HepG2 (cell line): ENCODE results near the gene CNOT6. TPM values are rescaled to one million over a fixed set of nuclear protein-coding genes. Genes with fewer than 3 reads are reported as not detected.

ENCODE experiments used
- ATAC-seq: fragments of 200-7000 bp; cut with Tn5 transposase; 3 replicates; pipeline ENCODE4 v1.9.1; 2020; ENCODE audit warnings: mild to moderate bottlenecking, moderate library complexity
- BruUV-seq: library from RNA; stranded (reverse); fragments of 400-500 nt; replicated peaks from 2 replicates; lab custom pipeline; 2021; lab: Mats Ljungman, UMichigan
- CTCF ChIA-PET: fragments of 300-600 bp; formaldehyde crosslinking; extraction: SDS; loops from one replicate; lab custom pipeline; 2021; ENCODE audit warnings: low total read pairs, inconsistent platforms, low intra/inter-chr PET ratio; lab: Yijun Ruan, JAX
- POLR2A ChIA-PET: fragments of 350-600 bp; sonication (Branson Sonifier 250); formaldehyde crosslinking; loops from one replicate; lab custom pipeline; 2020; ENCODE audit warnings: antibody characterized with exemption, inconsistent platforms; lab: Yijun Ruan, JAX
- DNase-seq: peaks from one replicate; pipeline ENCODE4 v3.0.0-alpha.2; 2015; ENCODE audit warnings: low spot score
- FAIRE-seq: peaks from 3 replicates; lab custom pipeline; 2011; peaks lifted over from hg19 to GRCh38; lab: Jason Lieb, UNC
- H2AFZ ChIP-seq: one replicate; pipeline ENCODE4 v1.6.1; 2011; ENCODE audit warnings: low read length, inconsistent platforms
- H3K27ac ChIP-seq: fragments of 300-600 bp; 3 replicates; pipeline ENCODE4 v1.8.0; 2011; ENCODE audit warnings: mixed run types, mild to moderate bottlenecking, mixed read lengths, low read length, inconsistent platforms; ENCODE audit not compliant: insufficient read depth; ENCODE audit errors: extremely low read length
- H3K27me3 ChIP-seq, 2 experiments: fragments of 200-600 bp in 1 of 2; 2 replicates in 1 of 2; 3 replicates in 1 of 2; pipeline versions ENCODE4 v1.6.0 to v1.8.0; 2011; ENCODE audit warnings: low read length in 2 of 2, mild to moderate bottlenecking in 2 of 2, moderate library complexity in 2 of 2, inconsistent platforms in 1 of 2; ENCODE audit not compliant: insufficient read depth in 2 of 2, control insufficient read depth in 1 of 2
- H3K36me3 ChIP-seq, 2 experiments: fragments of 200-600 bp in 1 of 2; replicated peaks in 1 of 2; 2 replicates in 1 of 2; 3 replicates in 1 of 2; pipeline versions ENCODE4 v1.5.1 to v1.8.0; 2011; ENCODE audit warnings: low read length in 2 of 2, inconsistent platforms in 1 of 2; ENCODE audit not compliant: insufficient read depth in 2 of 2, control insufficient read depth in 1 of 2
- H3K4me1 ChIP-seq: 2 replicates; pipeline ENCODE4 v1.5.1; 2012; ENCODE audit warnings: low read length, inconsistent platforms; ENCODE audit not compliant: insufficient read depth
- H3K4me2 ChIP-seq: 2 replicates; pipeline ENCODE4 v1.6.0; 2011; ENCODE audit warnings: low read depth, low read length, inconsistent platforms
- H3K4me3 ChIP-seq, 3 experiments: fragments of 200-600 bp in 1 of 3; sonication (generic), shearing (Covaris generic) in 1 of 3; replicated peaks in 1 of 3; 2 replicates each; pipeline ENCODE4 v1.5.1; 2011 to 2016; ENCODE audit warnings: low read length in 3 of 3, inconsistent platforms in 2 of 3, low read depth in 2 of 3, mild to moderate bottlenecking in 2 of 3, control low read depth in 1 of 3, mixed read lengths in 1 of 3; ENCODE audit not compliant: insufficient read depth in 1 of 3
- H3K79me2 ChIP-seq: one replicate; pipeline ENCODE4 v1.6.1; 2011; ENCODE audit warnings: low read length, inconsistent platforms; ENCODE audit not compliant: insufficient read depth
- H3K9ac ChIP-seq: 2 replicates; pipeline ENCODE4 v1.6.0; 2011; ENCODE audit warnings: mild to moderate bottlenecking, low read depth, low read length, inconsistent platforms; ENCODE audit not compliant: insufficient read depth
- H3K9me3 ChIP-seq: 2 replicates; pipeline ENCODE4 v1.5.1; 2012; ENCODE audit warnings: mild to moderate bottlenecking, low read length
- H4K20me1 ChIP-seq: 2 replicates; pipeline ENCODE4 v1.6.0; 2011; ENCODE audit warnings: inconsistent platforms, mild to moderate bottlenecking, low read length, moderate library complexity; ENCODE audit not compliant: insufficient read depth
- ARNT ChIP-seq: fragments of 450-650 bp; IDR thresholded peaks from 2 replicates; pipeline ENCODE4 v1.6.1; 2017
- ELK4 ChIP-seq: sonication (generic); formaldehyde crosslinking; IDR thresholded peaks from 2 replicates; pipeline ENCODE4 v1.9.0; 2021; ENCODE audit warnings: missing genetic modification reagents, borderline replicate concordance
- HMGA1 ChIP-seq: sonication (generic); formaldehyde crosslinking; conservative IDR thresholded peaks from 2 replicates; pipeline ENCODE4 v1.4.0; 2020; ENCODE audit warnings: missing genetic modification reagents
- MIER3 ChIP-seq: IDR thresholded peaks from 2 replicates; pipeline ENCODE4 v1.6.1; 2016; ENCODE audit warnings: missing compliant biosample characterization, borderline replicate concordance
- MXD4 ChIP-seq: IDR thresholded peaks from 2 replicates; pipeline ENCODE4 v1.6.1; 2016; ENCODE audit warnings: mild to moderate bottlenecking, missing biosample characterization, missing genetic modification reagents
- NCOR1 ChIP-seq: fragments of 200-600 bp; sonication (generic); IDR thresholded peaks from 2 replicates; pipeline ENCODE4 v1.7.0; 2017; ENCODE audit warnings: antibody characterized with exemption, low read length, borderline replicate concordance
- NR2F2 ChIP-seq: IDR thresholded peaks from 2 replicates; pipeline ENCODE4 v1.6.1; 2012; ENCODE audit warnings: low read depth, inconsistent platforms, borderline replicate concordance
- SRF ChIP-seq: IDR thresholded peaks from 2 replicates; pipeline ENCODE4 v1.6.1; 2011; ENCODE audit warnings: mild to moderate bottlenecking, low read depth, low read length, moderate library complexity
- SRSF1 ChIP-seq: fragments of 200-400 bp; formaldehyde crosslinking; optimal IDR thresholded peaks from 2 replicates; pipeline ENCODE3; 2017; ENCODE audit warnings: mild to moderate bottlenecking, low read depth, low read length, moderate library complexity
- ZBTB34 ChIP-seq: sonication (generic); formaldehyde crosslinking; IDR thresholded peaks from 2 replicates; pipeline ENCODE4 v1.8.0; 2022; ENCODE audit warnings: mild to moderate bottlenecking, missing genetic modification reagents
- ZMAT3 ChIP-seq: sonication (generic); formaldehyde crosslinking; conservative IDR thresholded peaks from 2 replicates; pipeline ENCODE4 v1.7.0; 2021; ENCODE audit warnings: missing genetic modification reagents
- ZNF260 ChIP-seq: sonication (generic); formaldehyde crosslinking; IDR thresholded peaks from 2 replicates; pipeline ENCODE4 v1.4.0; 2020; ENCODE audit warnings: missing genetic modification reagents, low read depth, mild to moderate bottlenecking, borderline replicate concordance
- WGBS: methylation state at CpG from one replicate; pipeline ENCODE4 v1.1.6; 2017; ENCODE audit warnings: low lambda C conversion rate; 5-methylcytosine and 5-hydroxymethylcytosine counted together
- in situ Hi-C: cut with HindIII; loops from 2 replicates; pipeline ENCODE4 v1.10.0; 2017; ENCODE audit warnings: low pct_unique_long_range_greater_than_20kb; ENCODE audit not compliant: extremely low pct_ligation_motif_present
- intact Hi-C: fragments of 100-400 bp; cut with micrococcal nuclease; formaldehyde crosslinking; loops from one replicate; pipeline ENCODE4 v1.10.0; 2022; ENCODE audit not compliant: unreplicated experiment
- polyA plus RNA-seq, 8 experiments: library from polyadenylated mRNA; depleted of rRNA in 3 of 8; stranded (reverse) in 7 of 8; unstranded in 1 of 8; fragments of >200 nt; fragmentation: Illumina TruSeq in 4 of 8; extraction: Trizol in 4 of 8; gene quantifications; 2 replicates each; pipeline versions ENCODE4 v1.2.1 to v1.2.3, GENCODE V29; 2011 to 2016; ENCODE audit warnings: low read depth in 4 of 8, missing spikeins in 1 of 8, mixed read lengths in 1 of 8; ENCODE audit not compliant: insufficient read depth in 1 of 8
- total RNA-seq, 5 experiments: library from RNA; depleted of rRNA; stranded (reverse); fragments of >200 nt; fragmentation: Illumina TruSeq; extraction: Trizol; gene quantifications; 2 replicates each; pipeline ENCODE4 v1.2.3, GENCODE V29; 2016; ENCODE audit warnings: low read depth in 1 of 5
- TF ChIP-seq, protein P1 (sequence below): conservative IDR thresholded peaks from 2 replicates; pipeline ENCODE4 v1.6.1; 2018; ENCODE audit warnings: missing genetic modification reagents
- TF ChIP-seq, protein P2 (sequence below): sonication (generic); formaldehyde crosslinking; IDR thresholded peaks from 2 replicates; pipeline ENCODE4 v1.9.0; 2021; ENCODE audit warnings: mild to moderate bottlenecking, missing genetic modification reagents

The CNOT6 gene
- total and polyA plus RNA-seq, 2 of the 13 experiments (the other 11 are each of a cell fraction or from before 2014, with no cell fraction given): 8.8 to 9.1 TPM

DNA sequence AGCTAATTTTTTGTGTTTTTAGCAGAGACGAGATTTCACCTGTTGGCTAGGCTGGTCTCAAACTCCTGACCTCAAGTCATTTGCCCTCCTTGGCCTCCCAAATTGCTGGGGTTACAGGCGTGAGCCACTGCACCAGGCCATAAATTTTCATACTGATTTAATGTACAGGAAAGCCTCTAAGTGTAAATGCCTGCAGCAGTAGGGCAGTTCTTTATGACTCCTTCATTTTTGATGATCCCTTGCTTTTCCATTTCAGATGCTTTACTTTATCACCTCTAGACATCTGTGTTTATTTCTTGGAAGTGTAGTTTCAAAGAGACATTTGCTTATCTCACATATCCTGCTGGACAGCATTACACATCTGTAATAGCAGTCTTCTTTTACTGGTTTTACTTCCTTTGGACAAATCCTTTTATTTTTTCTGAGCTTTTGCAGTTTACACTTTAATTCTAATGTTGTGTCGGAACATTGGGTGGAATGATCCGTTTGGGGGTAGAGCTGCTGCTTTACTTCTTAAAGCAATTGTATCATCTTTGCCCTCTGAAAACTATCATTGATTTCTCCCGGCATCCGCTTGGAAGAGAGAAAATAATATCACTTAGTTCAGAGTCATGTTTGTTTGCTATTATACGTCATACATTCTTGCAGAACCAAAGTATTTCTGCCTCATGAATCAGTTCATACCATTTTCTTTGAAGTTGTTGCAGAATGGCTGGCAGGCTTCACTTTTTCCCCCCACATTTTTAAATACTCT, 61.2 kb downstream of the CNOT6 start:
- H3K79me2 ChIP-seq: peaks cover 5% of the 10 kb centered on the region
- FAIRE-seq (no peak), ATAC-seq (no peak), DNase-seq (no peak)
- no peak overlapping the region for H2AFZ ChIP-seq
- intact Hi-C loops (no loop called here), in situ Hi-C loops (no loop called here)
- no peak overlapping the region for H3K4me3 ChIP-seq
- WGBS: 94% methylated on average over 7 of the region's 7 CpGs
- H3K27me3 ChIP-seq: no peaks in the 10 kb centered on the region
- BruUV-seq: no TSS peak
- H3K4me2 ChIP-seq: no peak overlapping the region
- H3K4me1 ChIP-seq: no peaks in the 10 kb centered on the region
- ChIA-PET POLR2A (no interaction called here), CTCF (no interaction called here)
- no peak overlapping the region for H3K9ac ChIP-seq
- H4K20me1 ChIP-seq: no peaks in the 10 kb centered on the region
- no peak overlapping the region for H3K27ac ChIP-seq
- H3K36me3 ChIP-seq: peaks cover 9 to 55% of the 10 kb centered on the region in 2 experiments
- H3K9me3 ChIP-seq: no peaks in the 10 kb centered on the region
- no peak for TF ChIP-seq ZMAT3 (CRISPR knock-in tag)
- TF ChIP-seq NCOR1: no peak
- TF ChIP-seq SRSF1: no peak
- TF ChIP-seq MIER3 (CRISPR knock-in tag): no peak
- TF ChIP-seq SRF: no peak
- TF ChIP-seq ZBTB34 (CRISPR knock-in tag): no peak
- TF ChIP-seq, protein P1, sequence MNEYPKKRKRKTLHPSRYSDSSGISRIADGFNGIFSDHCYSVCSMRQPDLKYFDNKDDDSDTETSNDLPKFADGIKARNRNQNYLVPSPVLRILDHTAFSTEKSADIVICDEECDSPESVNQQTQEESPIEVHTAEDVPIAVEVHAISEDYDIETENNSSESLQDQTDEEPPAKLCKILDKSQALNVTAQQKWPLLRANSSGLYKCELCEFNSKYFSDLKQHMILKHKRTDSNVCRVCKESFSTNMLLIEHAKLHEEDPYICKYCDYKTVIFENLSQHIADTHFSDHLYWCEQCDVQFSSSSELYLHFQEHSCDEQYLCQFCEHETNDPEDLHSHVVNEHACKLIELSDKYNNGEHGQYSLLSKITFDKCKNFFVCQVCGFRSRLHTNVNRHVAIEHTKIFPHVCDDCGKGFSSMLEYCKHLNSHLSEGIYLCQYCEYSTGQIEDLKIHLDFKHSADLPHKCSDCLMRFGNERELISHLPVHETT (CRISPR knock-in tag): no peak
- no peak for TF ChIP-seq ZNF260 (CRISPR knock-in tag)
- TF ChIP-seq HMGA1 (CRISPR knock-in tag): no peak
- no peak for TF ChIP-seq ARNT
- TF ChIP-seq, protein P2, sequence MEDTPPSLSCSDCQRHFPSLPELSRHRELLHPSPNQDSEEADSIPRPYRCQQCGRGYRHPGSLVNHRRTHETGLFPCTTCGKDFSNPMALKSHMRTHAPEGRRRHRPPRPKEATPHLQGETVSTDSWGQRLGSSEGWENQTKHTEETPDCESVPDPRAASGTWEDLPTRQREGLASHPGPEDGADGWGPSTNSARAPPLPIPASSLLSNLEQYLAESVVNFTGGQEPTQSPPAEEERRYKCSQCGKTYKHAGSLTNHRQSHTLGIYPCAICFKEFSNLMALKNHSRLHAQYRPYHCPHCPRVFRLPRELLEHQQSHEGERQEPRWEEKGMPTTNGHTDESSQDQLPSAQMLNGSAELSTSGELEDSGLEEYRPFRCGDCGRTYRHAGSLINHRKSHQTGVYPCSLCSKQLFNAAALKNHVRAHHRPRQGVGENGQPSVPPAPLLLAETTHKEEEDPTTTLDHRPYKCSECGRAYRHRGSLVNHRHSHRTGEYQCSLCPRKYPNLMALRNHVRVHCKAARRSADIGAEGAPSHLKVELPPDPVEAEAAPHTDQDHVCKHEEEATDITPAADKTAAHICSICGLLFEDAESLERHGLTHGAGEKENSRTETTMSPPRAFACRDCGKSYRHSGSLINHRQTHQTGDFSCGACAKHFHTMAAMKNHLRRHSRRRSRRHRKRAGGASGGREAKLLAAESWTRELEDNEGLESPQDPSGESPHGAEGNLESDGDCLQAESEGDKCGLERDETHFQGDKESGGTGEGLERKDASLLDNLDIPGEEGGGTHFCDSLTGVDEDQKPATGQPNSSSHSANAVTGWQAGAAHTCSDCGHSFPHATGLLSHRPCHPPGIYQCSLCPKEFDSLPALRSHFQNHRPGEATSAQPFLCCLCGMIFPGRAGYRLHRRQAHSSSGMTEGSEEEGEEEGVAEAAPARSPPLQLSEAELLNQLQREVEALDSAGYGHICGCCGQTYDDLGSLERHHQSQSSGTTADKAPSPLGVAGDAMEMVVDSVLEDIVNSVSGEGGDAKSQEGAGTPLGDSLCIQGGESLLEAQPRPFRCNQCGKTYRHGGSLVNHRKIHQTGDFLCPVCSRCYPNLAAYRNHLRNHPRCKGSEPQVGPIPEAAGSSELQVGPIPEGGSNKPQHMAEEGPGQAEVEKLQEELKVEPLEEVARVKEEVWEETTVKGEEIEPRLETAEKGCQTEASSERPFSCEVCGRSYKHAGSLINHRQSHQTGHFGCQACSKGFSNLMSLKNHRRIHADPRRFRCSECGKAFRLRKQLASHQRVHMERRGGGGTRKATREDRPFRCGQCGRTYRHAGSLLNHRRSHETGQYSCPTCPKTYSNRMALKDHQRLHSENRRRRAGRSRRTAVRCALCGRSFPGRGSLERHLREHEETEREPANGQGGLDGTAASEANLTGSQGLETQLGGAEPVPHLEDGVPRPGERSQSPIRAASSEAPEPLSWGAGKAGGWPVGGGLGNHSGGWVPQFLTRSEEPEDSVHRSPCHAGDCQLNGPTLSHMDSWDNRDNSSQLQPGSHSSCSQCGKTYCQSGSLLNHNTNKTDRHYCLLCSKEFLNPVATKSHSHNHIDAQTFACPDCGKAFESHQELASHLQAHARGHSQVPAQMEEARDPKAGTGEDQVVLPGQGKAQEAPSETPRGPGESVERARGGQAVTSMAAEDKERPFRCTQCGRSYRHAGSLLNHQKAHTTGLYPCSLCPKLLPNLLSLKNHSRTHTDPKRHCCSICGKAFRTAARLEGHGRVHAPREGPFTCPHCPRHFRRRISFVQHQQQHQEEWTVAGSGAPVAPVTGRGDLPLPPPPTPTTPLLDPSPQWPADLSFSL (CRISPR knock-in tag): no peak
- no peak for TF ChIP-seq MXD4 (CRISPR knock-in tag)
- TF ChIP-seq ELK4 (CRISPR knock-in tag): no peak
- no peak for TF ChIP-seq NR2F2
